H1 (cell line): ENCODE measurements around the gene DNAJB6. TPM values are rescaled to one million over a fixed set of nuclear protein-coding genes. Genes with fewer than 3 reads are reported as not detected.

Experiments
- polyA plus RNA-seq, 7 experiments: library from polyadenylated mRNA; depleted of rRNA in 3 of 7; stranded (reverse) in 5 of 7; unstranded in 2 of 7; fragments of >200 nt in 5 of 7; fragments of 200-250 nt in 2 of 7; gene quantifications; 1 replicate in 5 of 7; 2 replicates in 1 of 7; 4 replicates in 1 of 7; pipeline versions ENCODE4 v1.2.1 to v1.2.3, GENCODE V29; 2011 to 2013; ENCODE audit warnings: missing spikeins in 2 of 7, mixed read lengths in 2 of 7
- total RNA-seq: library from RNA; stranded (reverse); fragmentation: NEBNext Ultra II Directional; extraction: Animal tissue kit (Norgen Biotek cat#: 25700); gene quantifications from 2 replicates; pipeline ENCODE4 v1.2.1, GENCODE V29; 2021
- TF ChIP-seq, protein P1 (sequence below): fragments of 300-600 bp; sonication (generic); IDR thresholded peaks from 2 replicates; pipeline ENCODE4 v1.7.1; 2012; ENCODE audit warnings: low read length, moderate library complexity, mild to moderate bottlenecking, inconsistent platforms; ENCODE audit not compliant: insufficient replicate concordance

Gene DNAJB6
- total and polyA plus RNA-seq, 2 of the 8 experiments (the other 6 are each of a cell fraction or from before 2014, with no cell fraction given) = 166 to 295 TPM

DNA sequence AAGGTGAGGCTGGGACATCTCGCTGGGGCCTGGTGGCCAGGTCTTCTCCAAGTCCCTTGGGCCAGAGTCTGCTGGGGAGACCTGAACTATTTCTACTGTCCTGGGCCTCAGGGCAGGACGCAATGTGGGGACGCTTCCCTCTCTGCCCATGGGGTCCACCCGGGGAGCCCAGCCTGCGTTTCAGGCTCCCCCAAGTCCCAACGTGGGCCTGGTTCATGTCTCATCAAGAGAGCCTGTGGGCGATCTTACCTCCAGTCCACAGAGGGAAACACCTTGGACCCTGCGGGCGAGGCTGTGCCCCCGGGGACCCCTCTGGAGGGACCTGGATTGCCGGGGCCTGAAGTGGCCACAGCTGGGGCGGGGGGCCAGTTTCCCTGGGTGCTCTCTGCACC lies 91.7 kb downstream of the DNAJB6 start (continued):
- TF ChIP-seq, protein P1, sequence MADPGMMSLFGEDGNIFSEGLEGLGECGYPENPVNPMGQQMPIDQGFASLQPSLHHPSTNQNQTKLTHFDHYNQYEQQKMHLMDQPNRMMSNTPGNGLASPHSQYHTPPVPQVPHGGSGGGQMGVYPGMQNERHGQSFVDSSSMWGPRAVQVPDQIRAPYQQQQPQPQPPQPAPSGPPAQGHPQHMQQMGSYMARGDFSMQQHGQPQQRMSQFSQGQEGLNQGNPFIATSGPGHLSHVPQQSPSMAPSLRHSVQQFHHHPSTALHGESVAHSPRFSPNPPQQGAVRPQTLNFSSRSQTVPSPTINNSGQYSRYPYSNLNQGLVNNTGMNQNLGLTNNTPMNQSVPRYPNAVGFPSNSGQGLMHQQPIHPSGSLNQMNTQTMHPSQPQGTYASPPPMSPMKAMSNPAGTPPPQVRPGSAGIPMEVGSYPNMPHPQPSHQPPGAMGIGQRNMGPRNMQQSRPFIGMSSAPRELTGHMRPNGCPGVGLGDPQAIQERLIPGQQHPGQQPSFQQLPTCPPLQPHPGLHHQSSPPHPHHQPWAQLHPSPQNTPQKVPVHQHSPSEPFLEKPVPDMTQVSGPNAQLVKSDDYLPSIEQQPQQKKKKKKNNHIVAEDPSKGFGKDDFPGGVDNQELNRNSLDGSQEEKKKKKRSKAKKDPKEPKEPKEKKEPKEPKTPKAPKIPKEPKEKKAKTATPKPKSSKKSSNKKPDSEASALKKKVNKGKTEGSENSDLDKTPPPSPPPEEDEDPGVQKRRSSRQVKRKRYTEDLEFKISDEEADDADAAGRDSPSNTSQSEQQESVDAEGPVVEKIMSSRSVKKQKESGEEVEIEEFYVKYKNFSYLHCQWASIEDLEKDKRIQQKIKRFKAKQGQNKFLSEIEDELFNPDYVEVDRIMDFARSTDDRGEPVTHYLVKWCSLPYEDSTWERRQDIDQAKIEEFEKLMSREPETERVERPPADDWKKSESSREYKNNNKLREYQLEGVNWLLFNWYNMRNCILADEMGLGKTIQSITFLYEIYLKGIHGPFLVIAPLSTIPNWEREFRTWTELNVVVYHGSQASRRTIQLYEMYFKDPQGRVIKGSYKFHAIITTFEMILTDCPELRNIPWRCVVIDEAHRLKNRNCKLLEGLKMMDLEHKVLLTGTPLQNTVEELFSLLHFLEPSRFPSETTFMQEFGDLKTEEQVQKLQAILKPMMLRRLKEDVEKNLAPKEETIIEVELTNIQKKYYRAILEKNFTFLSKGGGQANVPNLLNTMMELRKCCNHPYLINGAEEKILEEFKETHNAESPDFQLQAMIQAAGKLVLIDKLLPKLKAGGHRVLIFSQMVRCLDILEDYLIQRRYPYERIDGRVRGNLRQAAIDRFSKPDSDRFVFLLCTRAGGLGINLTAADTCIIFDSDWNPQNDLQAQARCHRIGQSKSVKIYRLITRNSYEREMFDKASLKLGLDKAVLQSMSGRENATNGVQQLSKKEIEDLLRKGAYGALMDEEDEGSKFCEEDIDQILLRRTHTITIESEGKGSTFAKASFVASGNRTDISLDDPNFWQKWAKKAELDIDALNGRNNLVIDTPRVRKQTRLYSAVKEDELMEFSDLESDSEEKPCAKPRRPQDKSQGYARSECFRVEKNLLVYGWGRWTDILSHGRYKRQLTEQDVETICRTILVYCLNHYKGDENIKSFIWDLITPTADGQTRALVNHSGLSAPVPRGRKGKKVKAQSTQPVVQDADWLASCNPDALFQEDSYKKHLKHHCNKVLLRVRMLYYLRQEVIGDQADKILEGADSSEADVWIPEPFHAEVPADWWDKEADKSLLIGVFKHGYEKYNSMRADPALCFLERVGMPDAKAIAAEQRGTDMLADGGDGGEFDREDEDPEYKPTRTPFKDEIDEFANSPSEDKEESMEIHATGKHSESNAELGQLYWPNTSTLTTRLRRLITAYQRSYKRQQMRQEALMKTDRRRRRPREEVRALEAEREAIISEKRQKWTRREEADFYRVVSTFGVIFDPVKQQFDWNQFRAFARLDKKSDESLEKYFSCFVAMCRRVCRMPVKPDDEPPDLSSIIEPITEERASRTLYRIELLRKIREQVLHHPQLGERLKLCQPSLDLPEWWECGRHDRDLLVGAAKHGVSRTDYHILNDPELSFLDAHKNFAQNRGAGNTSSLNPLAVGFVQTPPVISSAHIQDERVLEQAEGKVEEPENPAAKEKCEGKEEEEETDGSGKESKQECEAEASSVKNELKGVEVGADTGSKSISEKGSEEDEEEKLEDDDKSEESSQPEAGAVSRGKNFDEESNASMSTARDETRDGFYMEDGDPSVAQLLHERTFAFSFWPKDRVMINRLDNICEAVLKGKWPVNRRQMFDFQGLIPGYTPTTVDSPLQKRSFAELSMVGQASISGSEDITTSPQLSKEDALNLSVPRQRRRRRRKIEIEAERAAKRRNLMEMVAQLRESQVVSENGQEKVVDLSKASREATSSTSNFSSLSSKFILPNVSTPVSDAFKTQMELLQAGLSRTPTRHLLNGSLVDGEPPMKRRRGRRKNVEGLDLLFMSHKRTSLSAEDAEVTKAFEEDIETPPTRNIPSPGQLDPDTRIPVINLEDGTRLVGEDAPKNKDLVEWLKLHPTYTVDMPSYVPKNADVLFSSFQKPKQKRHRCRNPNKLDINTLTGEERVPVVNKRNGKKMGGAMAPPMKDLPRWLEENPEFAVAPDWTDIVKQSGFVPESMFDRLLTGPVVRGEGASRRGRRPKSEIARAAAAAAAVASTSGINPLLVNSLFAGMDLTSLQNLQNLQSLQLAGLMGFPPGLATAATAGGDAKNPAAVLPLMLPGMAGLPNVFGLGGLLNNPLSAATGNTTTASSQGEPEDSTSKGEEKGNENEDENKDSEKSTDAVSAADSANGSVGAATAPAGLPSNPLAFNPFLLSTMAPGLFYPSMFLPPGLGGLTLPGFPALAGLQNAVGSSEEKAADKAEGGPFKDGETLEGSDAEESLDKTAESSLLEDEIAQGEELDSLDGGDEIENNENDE = no peak
